GM19324 (cell line): Measurements from ENCODE around the gene TPCN2.

Source experiments
- ATAC-seq: cut with Tn5 transposase; IDR thresholded peaks from one replicate; pipeline ENCODE4 v1.9.1; 2021; ENCODE audit warnings: mild to moderate bottlenecking, moderate library complexity; ENCODE audit not compliant: unreplicated experiment, low FRiP score

TPCN2 gene

GRCh38 chr11:69035946-69036340 is 12.8 kb upstream of the TPCN2 start:
- ATAC-seq: no peak

GRCh38 chr11:69037074-69037473 is 11.7 kb upstream of the TPCN2 start:
- no peak for ATAC-seq

- no peak for ATAC-seq
Observed at GRCh38 chr11:69037544-69037943, 11.2 kb upstream of the TPCN2 start.

- no peak for ATAC-seq
Observed at GRCh38 chr11:69039501-69039900, 9.2 kb upstream of the TPCN2 start.

GRCh38 chr11:69040051-69040450 is 8.7 kb upstream of the TPCN2 start:
- ATAC-seq: no peak

- no peak for ATAC-seq
Observed at GRCh38 chr11:69040581-69041260, 8.0 kb upstream of the TPCN2 start.

GRCh38 chr11:69041516-69041915 is 7.2 kb upstream of the TPCN2 start:
- no peak for ATAC-seq

GRCh38 chr11:69044111-69045013 is 4.4 kb upstream of the TPCN2 start:
- ATAC-seq: no peak

GRCh38 chr11:69048031-69048693 is 570 bp upstream of the TPCN2 start:
- no peak for ATAC-seq

- ATAC-seq: no peak
Observed at GRCh38 chr11:69049490-69049867, 747 bp downstream of the TPCN2 start.

- no peak for ATAC-seq
Observed at GRCh38 chr11:69050592-69051380, 2.1 kb downstream of the TPCN2 start.

GRCh38 chr11:69051381-69052342 is 2.9 kb downstream of the TPCN2 start:
- ATAC-seq: no peak

- ATAC-seq: no peak
Observed at GRCh38 chr11:69052343-69053168, 3.8 kb downstream of the TPCN2 start.

GRCh38 chr11:69053169-69053477 is 4.4 kb downstream of the TPCN2 start:
- ATAC-seq: no peak

GRCh38 chr11:69053546-69054396 is 5.0 kb downstream of the TPCN2 start:
- no peak for ATAC-seq

GRCh38 chr11:69054397-69055211 is 5.9 kb downstream of the TPCN2 start:
- no peak for ATAC-seq

- ATAC-seq: no peak
Observed at GRCh38 chr11:69055212-69055586, 6.5 kb downstream of the TPCN2 start.
